GM12864 (cell line): Measurements from ENCODE around the gene FOXD1.
"Not testable (repeated sequence)": the region's sequence is repeated elsewhere in the genome, so short reads cannot be mapped to it uniquely, and the experiment has no call there.

Source experiments
- DNase-seq: peaks from one replicate; pipeline ENCODE4 v3.0.0-alpha.2; 2011; ENCODE audit warnings: low read depth
- H3K4me3 ChIP-seq: 2 replicates; pipeline ENCODE4 v1.5.1; 2011; ENCODE audit warnings: mild to moderate bottlenecking, low read depth, low read length, control low read depth
- CTCF ChIP-seq: IDR thresholded peaks from 2 replicates; pipeline ENCODE4 v1.5.1; 2011; ENCODE audit warnings: low read depth, mild to moderate bottlenecking, moderate library complexity, low read length, control low read depth, inconsistent platforms; ENCODE audit errors: missing control alignments

The FOXD1 gene

GRCh38 chr5:73464016-73464745 is 15.6 kb upstream of the FOXD1 start:
- no peak for DNase-seq
- TF ChIP-seq CTCF: no peak

GRCh38 chr5:73460133-73460532 is 11.6 kb upstream of the FOXD1 start:
- no peak for DNase-seq
- TF ChIP-seq CTCF: no peak
- no peak overlapping the region for H3K4me3 ChIP-seq

More at GRCh38 chr5:73464016-73464745, 15.6 kb upstream of the FOXD1 start:
- no peak overlapping the region for H3K4me3 ChIP-seq

- no peak for TF ChIP-seq CTCF
- no peak overlapping the region for H3K4me3 ChIP-seq
- DNase-seq: no peak
Measured at GRCh38 chr5:73459366-73459765, 10.8 kb upstream of the FOXD1 start.

GRCh38 chr5:73456462-73456861 is 7.9 kb upstream of the FOXD1 start:
- not testable (repeated sequence) for H3K4me3 ChIP-seq, DNase-seq

GRCh38 chr5:73454379-73455036 is 5.9 kb upstream of the FOXD1 start:
- peak; percentile 95 for TF ChIP-seq CTCF
- DNase-seq: no peak
- H3K4me3 ChIP-seq: no peak overlapping the region

- no peak for DNase-seq
- no peak overlapping the region for H3K4me3 ChIP-seq
- TF ChIP-seq CTCF: no peak
Measured at GRCh38 chr5:73452215-73452614, 3.6 kb upstream of the FOXD1 start.

GRCh38 chr5:73451224-73452130 is 2.9 kb upstream of the FOXD1 start:
- no peak overlapping the region for H3K4me3 ChIP-seq
- peak; percentile 75 for TF ChIP-seq CTCF
- DNase-seq: no peak
